ENCODE results near the gene SYCE3. TPM values are rescaled to one million over a fixed set of nuclear protein-coding genes. Genes with fewer than 3 reads are reported as not detected.

Gene SYCE3
- total and polyA plus RNA-seq, 9 of the 15 experiments (the other 6 are each of a cell fraction or from before 2014, with no cell fraction given) = 0.56 TPM; not detected in 8

GRCh38 chr22:50606946-50607658 is 44.4 kb upstream of the SYCE3 start:
- 4% methylated on average over 8 of the region's 18 CpGs for WGBS (ENCODE audit: insufficient coverage, low coverage, missing lambda C conversion rate)
- FAIRE-seq (no peak), DNase-seq (ENCODE audit: extremely low read depth in 1 of 4, low spot score in 3 of 4) (no peak), ATAC-seq (no peak)
- H3K9ac ChIP-seq (ENCODE audit: insufficient read depth in 1 of 2, low read depth in 2 of 2, low read length in 2 of 2) = no peak overlapping the region
- in situ Hi-C loops (cut with MboI) = no loop called here
- CTCF ChIA-PET (ENCODE audit: low intra/inter-chr PET ratio) = no interaction called here
- no peak overlapping the region for H3K4me3 ChIP-seq
- no peaks in the 10 kb centered on the region for H3K9me3 ChIP-seq (replicated peaks; ENCODE audit: control insufficient read depth, insufficient read depth, low read depth, low read length)
- H3K36me3 ChIP-seq (ENCODE audit: control insufficient read depth, insufficient read depth, low read length) = no peaks in the 10 kb centered on the region
- H3K27me3 ChIP-seq (ENCODE audit: control insufficient read depth in 2 of 2, insufficient read depth in 2 of 2, low read length in 2 of 2) = peaks cover 27 to 88% of the 10 kb centered on the region in 2 experiments
- no peaks in the 10 kb centered on the region for H3K9me1 ChIP-seq (ENCODE audit: control insufficient read depth, insufficient read depth, low read length)
- POLR2A ChIA-PET = interaction anchor here (0.6 to 1.3 kb wide), 3 partner anchors 21 to 233 kb away, joined by 3 read pairs; partner anchors contain the start of gene ARSA
- H3K27ac ChIP-seq (ENCODE audit: extremely low read depth, low read depth, low read length) = no peak overlapping the region
- no TSS peak for BruUV-seq (replicated peaks)
- H3K79me2 ChIP-seq (ENCODE audit: control insufficient read depth, insufficient read depth, low read length) = no peaks in the 10 kb centered on the region
- H3K4me1 ChIP-seq (replicated peaks in 1 of 2; ENCODE audit: control insufficient read depth in 2 of 2, insufficient read depth in 2 of 2, low read length in 2 of 2) = peaks cover 0 to 4% of the 10 kb centered on the region in 2 experiments; a peak in 3 of 5 replicates
- TF ChIP-seq TRIM24 (IDR thresholded peaks at IDR 0.05) = no peak
- no peak for TF ChIP-seq ZSCAN32 (CRISPR knock-in tag; IDR thresholded peaks at IDR 0.05)
- TF ChIP-seq BRF2 (IDR thresholded peaks at IDR 0.05; ENCODE audit: borderline replicate concordance, insufficient read depth, insufficient read length) = no peak
- TF ChIP-seq KAT8 (IDR thresholded peaks at IDR 0.05; ENCODE audit: low read depth) = no peak
- TF ChIP-seq U2AF2 (optimal IDR thresholded peaks at IDR 0.05; ENCODE audit: low read depth, low read length) = no peak
- no peak for TF ChIP-seq SMAD4 (CRISPR knock-in tag; conservative IDR thresholded peaks at IDR 0.05)
- no peak for TF ChIP-seq HOXB6 (CRISPR knock-in tag; IDR thresholded peaks at IDR 0.05; ENCODE audit: borderline replicate concordance)
- TF ChIP-seq ATF1 (CRISPR knock-in tag; IDR thresholded peaks at IDR 0.05) = no peak
- no peak for TF ChIP-seq ATF1 (tag; IDR thresholded peaks at IDR 0.05)
- no peak for TF ChIP-seq DNMT1 (IDR thresholded peaks at IDR 0.05)
- TF ChIP-seq ZBTB2 (IDR thresholded peaks at IDR 0.05) = no peak
- H2AFZ ChIP-seq (ENCODE audit: low read depth, low read length) = no peak overlapping the region
- H4K20me1 ChIP-seq (replicated peaks; ENCODE audit: control insufficient read depth, insufficient read depth, low read length) = no peaks in the 10 kb centered on the region
- intact Hi-C loops (cut with micrococcal nuclease) = no loop called here
- H3K4me2 ChIP-seq (ENCODE audit: insufficient read depth, low read length) = no peak overlapping the region

Measured in K562 (cell line).